Articular chondrocyte of knee joint (primary cell): ENCODE results near the gene SLC25A29. TPM values are rescaled to one million over a fixed set of nuclear protein-coding genes. Genes with fewer than 3 reads are reported as not detected.

Experiments used
- small RNA-seq: library from RNA; depleted of rRNA; stranded (forward); fragments of <200 nt; gene quantifications from one replicate; pipeline ENCODE3, GENCODE V24; 2012
- total RNA-seq: library from RNA; depleted of rRNA; stranded (reverse); fragments of >200 nt; gene quantifications from 2 replicates; pipeline ENCODE4 v1.2.3, GENCODE V29; 2012

Gene SLC25A29, protein sequence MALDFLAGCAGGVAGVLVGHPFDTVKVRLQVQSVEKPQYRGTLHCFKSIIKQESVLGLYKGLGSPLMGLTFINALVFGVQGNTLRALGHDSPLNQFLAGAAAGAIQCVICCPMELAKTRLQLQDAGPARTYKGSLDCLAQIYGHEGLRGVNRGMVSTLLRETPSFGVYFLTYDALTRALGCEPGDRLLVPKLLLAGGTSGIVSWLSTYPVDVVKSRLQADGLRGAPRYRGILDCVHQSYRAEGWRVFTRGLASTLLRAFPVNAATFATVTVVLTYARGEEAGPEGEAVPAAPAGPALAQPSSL
- 9.1 and 10.8 TPM in 2 replicates for total RNA-seq

DNA sequence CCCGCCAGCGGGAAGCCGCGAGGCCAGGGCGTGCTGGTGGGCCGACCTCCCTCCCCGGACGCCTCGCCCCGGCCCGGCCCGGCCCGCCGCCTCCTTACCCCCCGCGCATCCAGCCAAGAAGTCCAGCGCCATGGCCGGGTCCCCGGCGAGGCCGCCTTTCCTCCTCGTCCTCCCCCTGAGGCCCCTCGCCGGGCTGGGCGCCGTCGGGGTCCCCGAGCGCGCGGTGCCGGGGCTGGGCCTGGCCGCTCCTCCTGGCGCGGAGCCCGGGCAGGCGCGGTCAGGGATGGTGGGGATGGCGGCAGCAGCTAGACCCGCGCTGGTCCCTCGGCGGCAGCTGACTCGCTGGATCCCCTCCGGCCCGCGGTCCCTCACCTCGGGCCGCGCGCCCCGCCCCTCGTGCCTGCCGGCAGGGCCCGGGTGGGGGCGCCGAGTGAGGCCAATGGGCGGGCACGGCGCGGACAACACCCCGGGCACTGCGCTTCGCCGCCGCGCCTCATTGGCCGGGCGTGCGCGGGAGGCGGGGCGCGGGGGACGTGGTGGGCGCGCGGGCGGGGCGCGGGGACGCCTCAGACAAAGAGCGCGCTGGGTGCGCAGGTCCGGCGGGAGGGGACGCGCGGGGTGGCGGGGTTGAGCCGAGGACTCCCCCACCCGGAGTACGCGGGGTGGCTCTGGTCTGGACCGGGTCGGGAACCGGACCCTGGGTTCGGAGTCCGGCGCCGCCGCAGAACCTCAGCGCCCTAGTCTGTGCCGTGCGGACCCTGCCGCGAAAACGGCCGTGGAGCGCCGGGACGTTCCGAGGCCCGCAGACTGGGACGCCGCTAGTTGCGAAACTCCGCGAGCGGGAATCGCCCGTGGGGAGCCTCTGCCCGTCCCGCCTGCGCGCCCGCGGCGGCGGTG lies at the start of gene SLC25A29:
TSS of gene SLC25A29 (minus strand) at position 344 of the 897 bp plus-strand sequence. CDS start at position 132, 212 bp downstream.

DNA sequence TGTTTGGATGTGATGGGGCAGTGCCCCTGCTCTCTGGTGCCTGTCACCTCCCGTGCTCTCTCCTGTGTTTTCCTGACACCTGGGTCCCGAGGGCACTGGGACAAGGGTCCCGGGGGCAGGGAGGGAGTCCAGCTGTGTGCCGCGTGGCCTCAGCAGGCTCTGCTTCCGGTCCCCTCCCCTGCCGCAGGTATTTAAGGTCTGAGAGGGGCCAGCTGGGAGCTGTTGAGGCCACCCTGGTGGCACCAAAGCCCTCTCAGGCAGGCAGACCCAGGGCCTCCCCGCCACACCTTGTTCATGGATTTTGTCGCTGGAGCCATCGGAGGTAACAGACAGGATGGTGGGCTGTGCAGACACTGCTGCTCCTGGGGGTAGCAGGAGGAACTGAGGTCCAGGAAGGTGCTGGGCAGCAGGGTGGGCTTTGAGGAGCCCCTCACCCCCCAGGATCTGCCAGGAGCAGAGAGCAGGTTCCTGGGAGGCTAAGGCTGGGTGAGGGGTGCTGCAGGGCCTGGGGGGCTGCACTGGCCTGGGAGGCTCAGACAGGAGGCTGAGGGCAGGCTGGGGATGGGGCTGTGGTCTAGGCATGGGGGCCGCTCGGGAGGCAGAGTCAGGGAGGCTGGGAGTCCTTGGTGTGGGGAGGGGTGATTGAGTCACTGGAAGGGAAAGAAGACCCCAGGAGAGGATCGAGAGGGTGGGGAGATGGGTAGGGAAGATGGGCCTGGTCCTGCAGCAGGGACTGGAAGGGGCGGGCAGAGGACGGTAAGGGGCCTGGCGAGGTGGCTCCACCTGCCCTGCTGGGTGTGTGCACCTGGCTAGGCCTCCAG lies 17.1 kb upstream of the SLC25A29 start, which contains the start of gene SLC25A47:
TSS of gene SLC25A47 (plus strand) at position 219 of the 821 bp plus-strand sequence. CDS start at position 295, 76 bp downstream.

Small RNAs within 50 kb of the gene (small RNA-seq; reads per million reads assigned to genes)
- 2.9 reads per million, percentile 82 among the genes with 10 or more reads in this experiment for gene MIR345
- gene RN7SL523P: not detected

Other genes starting within 250 kb of the SLC25A29 start
- gene EVL, start 241.0 kb downstream of the SLC25A29 start, total RNA-seq: 15.1 and 18.7 TPM in 2 replicates
- gene DEGS2, start 146.8 kb downstream of the SLC25A29 start, total RNA-seq: under 0.01 and 0.13 TPM in 2 replicates
- gene YY1, start 67.3 kb downstream of the SLC25A29 start, total RNA-seq: 46.3 and 47.6 TPM in 2 replicates
- gene SLC25A47, start 16.9 kb upstream of the SLC25A29 start, total RNA-seq: not detected in 2 replicates
- gene WDR25, start 70.0 kb upstream of the SLC25A29 start, total RNA-seq: 18.8 and 18.9 TPM in 2 replicates